Liver (tissue), 3 donors: Measurements from ENCODE around the gene ZC3H11A.

Experiments used
- ATF3 ChIP-seq: IDR thresholded peaks from 2 replicates; pipeline ENCODE4 v1.6.1; 2016; ENCODE audit warnings: antibody characterized with exemption
- CTCF ChIP-seq: fragments of 150-350 bp; IDR thresholded peaks from 2 replicates; pipeline ENCODE4 v1.5.1; 2017; ENCODE audit warnings: improper control_type of control experiment, low read depth, low read length; ENCODE audit not compliant: missing input control
- EGR1 ChIP-seq, 2 donors: IDR thresholded peaks; 2 replicates each; pipeline ENCODE4 v1.6.1; 2016 to 2018; ENCODE audit warnings: antibody characterized with exemption in 2 of 2, low read depth in 2 of 2
- GABPA ChIP-seq, 2 donors: IDR thresholded peaks in 1 of 2; conservative IDR thresholded peaks in 1 of 2; 2 replicates each; pipeline ENCODE4 v1.6.1; 2016; ENCODE audit warnings: antibody characterized with exemption in 2 of 2, mild to moderate bottlenecking in 1 of 2, moderate library complexity in 1 of 2
- HNF4A ChIP-seq, 2 donors: conservative IDR thresholded peaks; 2 replicates each; pipeline ENCODE4 v1.6.1; 2016; ENCODE audit warnings: antibody characterized with exemption in 2 of 2, mild to moderate bottlenecking in 2 of 2
- JUND ChIP-seq, 2 donors: IDR thresholded peaks; 2 replicates each; pipeline ENCODE4 v1.6.1; 2016; ENCODE audit warnings: antibody characterized with exemption in 2 of 2
- MAX ChIP-seq: IDR thresholded peaks from 2 replicates; pipeline ENCODE4 v1.6.1; 2016; ENCODE audit warnings: antibody characterized with exemption
- RAD21 ChIP-seq, 2 donors: IDR thresholded peaks; 2 replicates each; pipeline ENCODE4 v1.6.1; 2016; ENCODE audit warnings: antibody characterized with exemption in 2 of 2, mild to moderate bottlenecking in 2 of 2
- RXRA ChIP-seq, 2 donors: IDR thresholded peaks; 2 replicates each; pipeline ENCODE4 v1.6.1; 2017 to 2018; ENCODE audit warnings: antibody characterized with exemption in 2 of 2, mild to moderate bottlenecking in 1 of 2
- SP1 ChIP-seq: IDR thresholded peaks from 2 replicates; pipeline ENCODE4 v1.6.1; 2018; ENCODE audit warnings: antibody characterized with exemption, mild to moderate bottlenecking
- TAF1 ChIP-seq: conservative IDR thresholded peaks from 2 replicates; pipeline ENCODE4 v1.6.1; 2016; ENCODE audit warnings: antibody characterized with exemption, mild to moderate bottlenecking
- YY1 ChIP-seq: IDR thresholded peaks from 2 replicates; pipeline ENCODE4 v1.6.1; 2016; ENCODE audit warnings: antibody characterized with exemption, mild to moderate bottlenecking
- TF ChIP-seq, protein P1 (sequence below): IDR thresholded peaks from 2 replicates; pipeline ENCODE4 v1.6.1; 2016; ENCODE audit warnings: antibody characterized with exemption
- TF ChIP-seq, protein P2 (sequence below): IDR thresholded peaks from 2 replicates; pipeline ENCODE4 v1.6.1; 2016; ENCODE audit warnings: antibody characterized with exemption, mild to moderate bottlenecking
- donor health status: healthy.
- donor health status: healthy.

GRCh38 chr1:203791498-203791897, 3.9 kb upstream of the ZC3H11A start:
- TF ChIP-seq CTCF (no peak), SP1 (no peak), HNF4A (conservative IDR thresholded peaks at IDR 0.05) (no peak), TAF1 (no peak), RAD21 (IDR thresholded peaks at IDR 0.05) (no peak), GABPA (IDR thresholded peaks at IDR 0.05 in 1 of 2, conservative IDR thresholded peaks at IDR 0.05 in 1 of 2) (no peak), MAX (no peak), YY1 (no peak), ATF3 (no peak), JUND (IDR thresholded peaks at IDR 0.05) (no peak), RXRA (IDR thresholded peaks at IDR 0.05) (no peak), EGR1 (IDR thresholded peaks at IDR 0.05; ENCODE audit: low read depth in 2 of 2) (no peak)
- TF ChIP-seq, protein P1, sequence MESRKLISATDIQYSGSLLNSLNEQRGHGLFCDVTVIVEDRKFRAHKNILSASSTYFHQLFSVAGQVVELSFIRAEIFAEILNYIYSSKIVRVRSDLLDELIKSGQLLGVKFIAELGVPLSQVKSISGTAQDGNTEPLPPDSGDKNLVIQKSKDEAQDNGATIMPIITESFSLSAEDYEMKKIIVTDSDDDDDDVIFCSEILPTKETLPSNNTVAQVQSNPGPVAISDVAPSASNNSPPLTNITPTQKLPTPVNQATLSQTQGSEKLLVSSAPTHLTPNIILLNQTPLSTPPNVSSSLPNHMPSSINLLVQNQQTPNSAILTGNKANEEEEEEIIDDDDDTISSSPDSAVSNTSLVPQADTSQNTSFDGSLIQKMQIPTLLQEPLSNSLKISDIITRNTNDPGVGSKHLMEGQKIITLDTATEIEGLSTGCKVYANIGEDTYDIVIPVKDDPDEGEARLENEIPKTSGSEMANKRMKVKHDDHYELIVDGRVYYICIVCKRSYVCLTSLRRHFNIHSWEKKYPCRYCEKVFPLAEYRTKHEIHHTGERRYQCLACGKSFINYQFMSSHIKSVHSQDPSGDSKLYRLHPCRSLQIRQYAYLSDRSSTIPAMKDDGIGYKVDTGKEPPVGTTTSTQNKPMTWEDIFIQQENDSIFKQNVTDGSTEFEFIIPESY: no peak
- TF ChIP-seq, protein P2, sequence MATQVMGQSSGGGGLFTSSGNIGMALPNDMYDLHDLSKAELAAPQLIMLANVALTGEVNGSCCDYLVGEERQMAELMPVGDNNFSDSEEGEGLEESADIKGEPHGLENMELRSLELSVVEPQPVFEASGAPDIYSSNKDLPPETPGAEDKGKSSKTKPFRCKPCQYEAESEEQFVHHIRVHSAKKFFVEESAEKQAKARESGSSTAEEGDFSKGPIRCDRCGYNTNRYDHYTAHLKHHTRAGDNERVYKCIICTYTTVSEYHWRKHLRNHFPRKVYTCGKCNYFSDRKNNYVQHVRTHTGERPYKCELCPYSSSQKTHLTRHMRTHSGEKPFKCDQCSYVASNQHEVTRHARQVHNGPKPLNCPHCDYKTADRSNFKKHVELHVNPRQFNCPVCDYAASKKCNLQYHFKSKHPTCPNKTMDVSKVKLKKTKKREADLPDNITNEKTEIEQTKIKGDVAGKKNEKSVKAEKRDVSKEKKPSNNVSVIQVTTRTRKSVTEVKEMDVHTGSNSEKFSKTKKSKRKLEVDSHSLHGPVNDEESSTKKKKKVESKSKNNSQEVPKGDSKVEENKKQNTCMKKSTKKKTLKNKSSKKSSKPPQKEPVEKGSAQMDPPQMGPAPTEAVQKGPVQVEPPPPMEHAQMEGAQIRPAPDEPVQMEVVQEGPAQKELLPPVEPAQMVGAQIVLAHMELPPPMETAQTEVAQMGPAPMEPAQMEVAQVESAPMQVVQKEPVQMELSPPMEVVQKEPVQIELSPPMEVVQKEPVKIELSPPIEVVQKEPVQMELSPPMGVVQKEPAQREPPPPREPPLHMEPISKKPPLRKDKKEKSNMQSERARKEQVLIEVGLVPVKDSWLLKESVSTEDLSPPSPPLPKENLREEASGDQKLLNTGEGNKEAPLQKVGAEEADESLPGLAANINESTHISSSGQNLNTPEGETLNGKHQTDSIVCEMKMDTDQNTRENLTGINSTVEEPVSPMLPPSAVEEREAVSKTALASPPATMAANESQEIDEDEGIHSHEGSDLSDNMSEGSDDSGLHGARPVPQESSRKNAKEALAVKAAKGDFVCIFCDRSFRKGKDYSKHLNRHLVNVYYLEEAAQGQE: no peak
